ENCODE measurements around the gene TRAK1.

- TF ChIP-seq, protein P1, sequence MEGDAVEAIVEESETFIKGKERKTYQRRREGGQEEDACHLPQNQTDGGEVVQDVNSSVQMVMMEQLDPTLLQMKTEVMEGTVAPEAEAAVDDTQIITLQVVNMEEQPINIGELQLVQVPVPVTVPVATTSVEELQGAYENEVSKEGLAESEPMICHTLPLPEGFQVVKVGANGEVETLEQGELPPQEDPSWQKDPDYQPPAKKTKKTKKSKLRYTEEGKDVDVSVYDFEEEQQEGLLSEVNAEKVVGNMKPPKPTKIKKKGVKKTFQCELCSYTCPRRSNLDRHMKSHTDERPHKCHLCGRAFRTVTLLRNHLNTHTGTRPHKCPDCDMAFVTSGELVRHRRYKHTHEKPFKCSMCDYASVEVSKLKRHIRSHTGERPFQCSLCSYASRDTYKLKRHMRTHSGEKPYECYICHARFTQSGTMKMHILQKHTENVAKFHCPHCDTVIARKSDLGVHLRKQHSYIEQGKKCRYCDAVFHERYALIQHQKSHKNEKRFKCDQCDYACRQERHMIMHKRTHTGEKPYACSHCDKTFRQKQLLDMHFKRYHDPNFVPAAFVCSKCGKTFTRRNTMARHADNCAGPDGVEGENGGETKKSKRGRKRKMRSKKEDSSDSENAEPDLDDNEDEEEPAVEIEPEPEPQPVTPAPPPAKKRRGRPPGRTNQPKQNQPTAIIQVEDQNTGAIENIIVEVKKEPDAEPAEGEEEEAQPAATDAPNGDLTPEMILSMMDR (conservative IDR thresholded peaks at IDR 0.05; ENCODE audit: low read length) = no peak
- TF ChIP-seq EZH2phosphoT487 (IDR thresholded peaks at IDR 0.05; ENCODE audit: borderline replicate concordance, low read depth, low read length) = no peak
Measured at GRCh38 chr3:42096796-42097565, 5.8 kb downstream of the TRAK1 start.

All from OCI-LY7 (cell line).